HG03039 (cell line): ENCODE measurements around the gene PCGF5.
"Not testable (repeated sequence)": the region's sequence is repeated elsewhere in the genome, so short reads cannot be mapped to it uniquely, and the experiment has no call there.

Source experiments
- ATAC-seq: cut with Tn5 transposase; IDR thresholded peaks from one replicate; pipeline ENCODE4 v1.9.1; 2021; ENCODE audit warnings: mild to moderate bottlenecking, moderate library complexity; ENCODE audit not compliant: unreplicated experiment

The PCGF5 gene

DNA sequence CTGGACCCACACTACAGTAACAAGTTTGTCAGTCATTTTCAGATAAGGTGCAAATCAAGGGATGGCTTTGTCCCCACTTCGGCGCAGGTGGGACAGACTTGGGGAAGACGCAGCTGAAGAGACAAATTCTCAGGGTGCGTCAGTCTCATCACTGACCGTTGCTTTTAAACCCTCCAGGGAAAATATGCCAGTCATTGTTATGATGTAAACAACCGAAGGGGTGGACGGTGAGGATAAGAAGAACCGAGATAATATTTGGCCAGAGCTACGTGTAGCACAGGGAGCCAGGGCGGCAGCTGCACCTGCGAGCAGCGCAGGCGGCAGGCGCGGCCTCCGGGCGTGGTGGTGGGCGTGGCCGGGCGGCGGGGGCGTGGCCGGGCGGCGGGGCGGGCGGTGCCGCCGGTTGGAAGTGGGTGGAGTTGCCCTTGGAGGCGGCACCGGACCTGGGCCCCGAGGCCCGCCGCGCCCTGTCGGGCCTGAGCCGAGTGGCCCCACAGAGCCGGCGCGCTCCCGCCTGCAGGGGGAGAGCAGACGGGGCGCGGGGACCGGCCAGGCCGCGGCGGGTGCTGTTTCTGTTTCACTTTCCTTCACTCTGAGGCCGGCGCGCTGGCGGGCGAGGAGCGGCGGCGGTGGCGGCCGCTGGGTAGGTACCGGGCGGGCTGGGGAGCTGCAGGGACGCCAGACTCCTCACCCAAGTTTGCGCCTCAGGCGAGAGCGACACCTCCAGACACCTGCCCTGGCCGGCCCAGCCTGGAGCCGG, at the start of gene PCGF5:
PCGF5 (plus strand) TSS at position 470 of the 760 bp plus-strand sequence. CDS start 2,209 bp downstream, outside the sequence.
- ATAC-seq = peak; percentile 98

DNA sequence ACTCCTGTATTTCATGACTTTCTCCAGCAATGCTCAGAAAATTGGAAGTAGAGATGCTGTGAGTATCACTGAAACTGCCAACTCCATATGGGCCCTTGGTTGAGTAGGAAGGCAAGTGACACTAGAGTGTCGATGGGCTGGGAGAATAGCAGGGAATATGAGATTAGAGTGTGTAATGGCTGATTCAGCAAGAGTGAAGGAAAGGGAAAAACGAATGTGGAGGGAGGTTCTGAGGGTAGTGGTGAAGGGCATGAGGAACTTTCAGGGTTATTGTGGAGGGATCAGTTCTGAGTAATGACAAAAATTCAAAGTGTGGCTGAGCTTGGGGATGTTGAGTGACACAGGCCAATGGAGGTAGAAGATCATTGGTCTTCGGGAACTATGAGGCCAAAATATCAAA, 49.0 kb upstream of the PCGF5 start:
- ATAC-seq = no peak

DNA sequence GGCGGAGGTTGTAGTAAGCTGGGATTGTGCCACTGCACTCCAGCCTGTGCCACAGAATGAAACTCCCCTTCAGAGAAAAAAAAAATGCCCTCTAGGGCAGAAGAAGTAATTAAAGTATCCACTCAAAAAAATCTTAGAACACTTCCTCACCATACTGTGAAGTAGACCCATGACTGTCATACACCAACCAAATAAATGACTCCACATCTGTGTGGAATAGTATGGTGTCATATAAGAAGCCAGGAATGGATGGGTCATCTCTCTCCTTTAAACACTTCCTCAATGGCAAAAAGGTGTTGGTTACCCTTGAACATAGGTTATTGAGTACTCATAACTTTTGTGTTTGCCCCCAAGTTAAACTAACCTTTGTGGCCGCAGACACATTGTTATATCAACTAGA, 48.1 kb upstream of the PCGF5 start:
- no peak for ATAC-seq

DNA sequence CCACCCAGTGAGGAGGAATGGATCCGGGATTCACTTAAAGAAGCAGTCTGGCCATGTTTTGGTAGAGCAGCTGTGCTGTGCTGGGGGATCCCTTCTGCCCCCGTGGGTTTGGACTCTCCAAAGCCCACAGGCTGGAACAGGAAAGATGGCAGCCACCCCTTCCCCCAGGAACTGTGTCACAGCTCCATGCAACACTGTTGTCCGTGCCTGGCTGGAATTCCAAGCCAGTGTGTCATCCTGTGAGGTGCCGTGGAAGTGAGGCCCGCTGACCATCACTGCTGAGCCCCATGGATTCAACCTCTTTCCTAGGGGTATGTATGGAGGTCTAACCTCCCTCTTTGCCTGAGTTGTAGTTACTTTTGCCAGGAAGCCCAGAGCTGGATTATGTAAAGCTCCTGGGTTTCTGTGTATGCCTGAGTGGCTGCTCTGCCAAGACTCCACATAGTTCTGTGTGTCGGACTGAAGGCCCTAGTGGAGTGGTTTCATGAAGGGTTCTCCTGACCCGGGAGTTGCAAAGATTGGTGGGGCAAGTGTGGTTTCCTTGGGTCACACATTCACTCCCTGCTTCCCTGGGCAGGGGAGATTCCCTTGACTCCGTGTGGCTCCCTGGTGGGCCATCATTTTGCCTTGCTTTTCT, 35.1 kb upstream of the PCGF5 start:
- no peak for ATAC-seq

DNA sequence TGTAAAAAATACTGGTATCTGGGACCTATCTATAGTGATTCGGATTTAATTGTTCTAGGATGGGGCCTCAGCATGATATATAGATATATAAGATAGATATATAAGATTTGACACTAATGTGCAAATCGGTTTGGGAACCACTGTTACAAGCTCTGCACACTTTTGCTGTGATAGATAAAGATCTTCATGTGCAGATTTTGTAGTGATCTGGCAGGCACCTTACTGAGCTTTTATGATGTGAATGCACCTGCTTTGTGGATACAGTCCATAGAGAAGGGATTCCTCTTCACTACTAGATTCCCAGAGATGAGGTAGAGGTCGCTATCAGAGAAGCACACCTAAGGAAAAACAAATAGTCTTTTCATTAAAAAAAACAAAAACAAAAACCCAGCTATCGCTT, 33.3 kb upstream of the PCGF5 start:
- no peak for ATAC-seq

DNA sequence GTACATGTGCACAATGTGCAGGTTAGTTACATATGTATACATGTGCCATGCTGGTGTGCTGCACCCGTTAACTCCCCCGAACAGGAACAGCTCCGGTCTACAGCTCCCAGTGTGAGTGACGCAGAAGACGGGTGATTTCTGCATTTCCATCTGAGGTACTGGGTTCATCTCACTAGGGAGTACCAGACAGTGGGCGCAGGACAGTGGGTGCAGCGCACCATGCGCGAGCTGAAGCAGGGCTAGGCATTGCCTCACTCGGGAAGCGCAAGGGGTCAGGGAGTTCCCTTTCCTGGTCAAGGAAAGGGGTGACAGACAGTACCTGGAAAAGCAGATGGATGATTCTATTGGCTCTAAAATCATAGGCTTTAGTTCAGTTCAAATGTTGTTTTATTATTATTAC, 32.5 kb upstream of the PCGF5 start:
- ATAC-seq = not testable (repeated sequence)

DNA sequence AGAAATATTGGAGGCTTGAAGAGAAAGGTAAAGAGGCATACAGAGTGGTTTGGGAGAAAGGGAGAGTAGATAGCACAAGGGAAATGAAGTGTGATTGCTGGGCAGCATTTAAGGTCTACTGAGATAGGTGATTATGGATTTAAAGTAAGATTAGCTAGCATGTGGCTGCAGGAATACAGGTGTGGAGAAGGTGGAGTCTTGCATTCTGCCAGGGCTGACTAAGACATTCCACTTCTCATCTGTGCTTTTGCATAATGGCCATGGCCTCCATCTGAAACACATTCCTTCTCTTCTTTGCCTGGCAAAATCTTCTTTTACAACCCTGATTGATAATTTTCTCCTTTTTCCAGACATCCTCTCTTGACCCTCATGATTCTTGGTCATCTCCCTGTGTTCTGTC, 31.6 kb upstream of the PCGF5 start:
- ATAC-seq = no peak

DNA sequence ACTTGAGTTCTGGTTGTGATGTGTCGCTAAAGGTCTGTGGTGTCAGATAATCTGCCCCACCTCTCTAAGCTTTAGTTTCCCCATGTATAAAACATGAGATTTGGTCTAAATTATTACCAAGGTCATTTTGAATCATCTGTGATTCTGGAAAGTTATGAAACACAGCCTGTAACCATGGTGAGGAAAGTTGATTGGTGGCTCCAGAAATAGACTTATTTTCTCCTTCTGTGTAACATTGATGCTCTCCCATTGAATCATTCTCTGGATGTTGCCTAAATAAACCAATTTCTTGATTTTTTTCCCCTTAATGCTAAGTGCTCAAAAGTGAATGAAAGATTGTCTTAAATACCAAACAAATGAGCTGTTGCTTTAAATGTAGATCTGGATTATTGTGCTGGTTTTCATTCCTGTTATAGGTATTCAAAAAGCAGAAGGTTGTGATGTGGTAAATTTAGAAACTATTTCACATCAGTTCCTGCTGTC, 30.0 kb upstream of the PCGF5 start:
- no peak for ATAC-seq

DNA sequence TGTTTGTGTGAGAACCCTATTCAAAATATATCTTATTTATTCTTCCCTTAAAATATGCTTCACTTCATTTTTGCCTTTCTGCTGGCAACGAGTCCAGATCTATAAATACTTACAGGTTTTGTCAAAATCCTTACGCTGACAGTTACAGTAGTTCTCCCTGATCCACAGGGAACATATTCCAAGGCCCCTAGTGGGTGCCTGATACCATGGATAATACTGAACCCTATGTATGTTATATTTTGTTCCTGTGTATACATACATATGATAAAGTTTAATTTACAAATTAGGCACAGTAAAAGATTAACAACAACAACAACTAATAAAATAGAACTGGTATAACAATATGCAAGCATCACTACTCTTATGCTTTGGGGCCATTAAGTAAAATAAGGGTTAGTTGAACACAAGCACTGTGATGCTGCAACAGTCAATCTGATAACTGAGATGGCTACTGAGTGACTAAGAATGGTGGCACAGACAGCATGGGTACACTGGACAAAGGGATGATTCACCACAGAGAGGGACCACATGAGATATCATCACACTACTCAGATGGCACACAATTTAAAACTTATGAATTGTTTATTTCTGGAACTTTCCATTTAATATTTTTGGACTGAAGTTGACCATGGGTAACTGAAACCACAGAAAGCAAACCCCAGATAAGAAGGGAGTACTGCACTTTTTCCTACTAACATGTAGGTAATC, 29.4 kb upstream of the PCGF5 start:
- ATAC-seq = peak; percentile 72

DNA sequence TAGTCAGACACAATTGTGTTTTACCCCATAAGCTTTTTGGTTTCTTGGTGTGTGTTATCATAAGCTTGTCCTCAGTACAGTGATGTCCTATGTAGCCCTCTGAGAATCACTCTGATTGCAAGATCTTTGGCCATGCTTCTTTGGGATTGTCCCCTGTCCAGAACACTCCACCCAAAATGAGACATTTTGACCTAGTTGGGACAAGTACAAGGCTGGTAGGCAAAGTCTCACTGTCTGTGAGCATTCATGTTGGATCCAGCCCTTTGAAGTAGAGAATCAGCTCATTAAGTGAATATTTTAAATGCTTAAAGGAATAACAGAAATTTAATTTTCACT, 28.9 kb upstream of the PCGF5 start:
- no peak for ATAC-seq

DNA sequence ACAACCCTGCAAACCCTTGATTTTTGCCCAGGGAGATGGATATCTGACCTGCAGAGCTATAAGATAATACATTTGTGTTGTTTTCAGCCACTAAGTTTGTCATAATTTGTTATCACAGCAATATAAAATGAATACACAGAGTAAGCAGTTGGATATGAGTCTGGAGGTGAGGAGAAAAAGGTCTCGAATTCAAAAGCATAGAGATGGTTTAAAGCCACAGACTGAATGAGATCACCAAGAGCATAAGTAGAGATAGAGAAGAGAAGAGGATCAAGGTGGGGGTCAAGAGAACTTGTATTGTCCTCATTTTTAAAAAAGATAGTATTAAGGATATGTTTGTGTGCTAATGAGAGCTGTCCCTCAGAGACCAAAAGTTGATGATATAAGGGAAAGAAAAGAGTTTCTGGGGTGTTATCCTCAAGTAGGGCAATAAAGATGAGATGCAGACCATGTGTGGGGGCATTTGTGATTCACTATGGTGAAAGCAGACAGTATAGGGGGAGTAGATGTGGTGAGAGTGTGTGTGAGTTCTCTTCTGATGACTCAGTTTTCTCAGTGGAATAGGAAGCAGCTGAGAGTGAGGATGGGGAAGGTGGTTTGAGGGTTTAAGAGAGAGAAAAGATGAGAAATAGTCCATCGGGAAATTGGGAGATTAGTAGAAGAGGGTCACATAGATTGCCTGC, 25.8 kb upstream of the PCGF5 start:
- no peak for ATAC-seq

DNA sequence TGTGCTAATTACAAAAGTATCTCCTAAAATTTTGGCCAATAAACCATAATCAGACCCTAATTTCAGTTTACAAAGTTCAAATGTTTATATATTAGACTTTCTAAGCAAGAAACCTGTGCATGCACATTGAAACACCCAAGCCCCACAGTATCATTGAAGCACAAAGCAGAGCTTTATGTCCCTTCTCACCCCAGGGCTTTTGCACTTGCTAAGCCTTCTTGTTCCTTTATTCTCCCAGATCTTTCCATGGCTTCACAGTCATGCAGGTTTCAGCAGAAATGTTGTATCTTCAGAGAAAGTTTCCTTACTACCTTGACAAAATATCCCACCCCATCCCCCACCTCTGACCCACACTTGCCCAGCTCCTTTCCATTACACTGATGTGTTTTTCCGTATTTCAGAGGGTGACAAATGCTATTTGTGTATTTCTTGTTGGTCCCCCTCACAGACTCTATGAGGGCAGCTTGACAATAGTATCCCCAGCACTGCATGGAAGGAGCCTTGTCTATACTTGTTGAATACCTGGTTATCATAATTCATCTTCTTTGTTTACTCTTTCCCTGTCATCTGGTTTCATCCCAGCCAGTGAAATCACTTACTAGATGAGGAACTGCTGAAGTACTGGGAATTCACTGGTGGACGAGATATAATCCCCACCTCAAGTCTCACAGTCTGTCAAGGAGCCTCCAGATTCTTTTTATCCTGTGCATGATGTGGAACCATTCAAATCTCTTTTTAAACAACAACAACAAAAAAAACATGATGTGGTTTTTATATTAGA, 24.0 kb upstream of the PCGF5 start:
- ATAC-seq = no peak

DNA sequence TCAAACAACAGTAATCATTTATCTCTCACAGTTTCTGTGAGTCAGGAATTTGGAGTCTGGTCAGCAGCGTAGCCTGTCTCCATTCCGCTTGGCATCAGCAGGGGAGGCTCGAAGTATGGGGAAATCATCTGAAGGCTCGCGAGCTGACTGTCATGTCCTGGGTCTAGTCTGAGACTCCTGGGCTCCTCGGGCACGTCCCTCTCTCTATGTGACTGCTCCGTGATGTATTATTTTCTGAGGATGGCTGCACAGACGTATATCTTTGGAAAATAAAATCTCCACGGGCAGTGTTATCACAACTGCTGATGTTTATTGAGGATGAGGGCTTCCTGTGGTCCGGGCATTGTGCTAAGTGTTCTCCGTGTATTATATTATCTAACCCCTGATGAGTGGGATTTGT, 23.3 kb upstream of the PCGF5 start:
- ATAC-seq = no peak

DNA sequence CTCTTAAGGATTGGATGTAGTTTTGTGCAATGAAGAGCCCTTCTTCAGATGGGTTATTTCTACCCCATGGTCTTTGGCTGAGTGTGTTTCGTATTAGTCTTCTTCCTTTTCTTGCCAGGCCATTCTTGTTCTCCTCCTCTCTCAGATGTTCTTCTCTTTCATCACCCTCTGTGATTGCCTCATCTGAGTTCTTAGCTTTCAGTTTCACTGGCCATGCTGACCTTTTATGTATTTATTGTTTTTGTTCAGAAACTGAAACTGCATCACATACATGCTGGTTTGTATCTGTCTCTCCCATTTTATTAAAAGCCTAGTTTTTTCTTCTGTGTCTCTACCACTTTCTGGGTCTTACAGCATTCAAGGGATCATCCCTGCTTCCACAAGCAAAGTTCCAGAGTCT, 21.7 kb upstream of the PCGF5 start:
- ATAC-seq = peak; percentile 58

DNA sequence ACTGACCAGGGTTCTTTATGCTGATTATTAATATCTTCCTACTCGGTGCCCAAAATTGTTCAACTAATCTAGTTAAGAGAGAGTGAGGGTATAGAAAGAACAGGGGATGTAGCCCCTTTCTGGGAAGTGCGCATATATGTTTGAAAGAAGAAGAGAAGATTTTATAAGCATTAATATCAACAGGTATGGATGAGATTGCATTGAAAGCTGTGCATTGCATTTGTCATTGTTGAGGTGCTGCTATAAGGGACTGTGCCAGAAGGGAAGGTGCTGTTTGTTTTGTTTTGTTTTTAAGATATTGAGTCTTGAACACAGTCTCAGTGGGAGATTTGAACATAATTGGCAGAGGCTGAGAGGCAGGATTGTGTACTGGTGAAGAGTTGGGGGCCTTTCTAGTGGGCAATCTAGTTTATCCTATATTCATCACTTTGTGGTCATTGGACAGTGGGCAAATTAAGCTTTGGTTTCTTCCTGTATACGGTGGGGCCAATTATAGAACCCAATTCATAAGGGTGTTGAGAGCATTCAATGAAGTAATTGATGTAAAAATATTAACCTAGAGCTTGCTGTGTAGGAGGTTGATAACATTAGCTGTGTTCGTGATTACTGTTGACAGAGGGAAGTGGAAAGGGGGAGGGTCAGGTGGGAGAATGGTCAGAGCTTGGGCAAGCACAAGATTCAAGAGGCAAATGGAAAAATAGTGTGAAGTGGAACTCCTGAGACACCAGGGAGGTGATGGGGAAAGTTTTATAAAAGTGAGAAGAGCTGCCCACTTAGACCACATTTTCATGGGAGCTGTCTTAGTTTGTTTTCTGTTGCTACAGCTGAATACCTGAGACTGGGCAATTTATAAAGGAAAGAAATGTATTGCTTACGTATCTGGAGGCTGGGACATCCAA, 19.9 kb upstream of the PCGF5 start:
- ATAC-seq = no peak

DNA sequence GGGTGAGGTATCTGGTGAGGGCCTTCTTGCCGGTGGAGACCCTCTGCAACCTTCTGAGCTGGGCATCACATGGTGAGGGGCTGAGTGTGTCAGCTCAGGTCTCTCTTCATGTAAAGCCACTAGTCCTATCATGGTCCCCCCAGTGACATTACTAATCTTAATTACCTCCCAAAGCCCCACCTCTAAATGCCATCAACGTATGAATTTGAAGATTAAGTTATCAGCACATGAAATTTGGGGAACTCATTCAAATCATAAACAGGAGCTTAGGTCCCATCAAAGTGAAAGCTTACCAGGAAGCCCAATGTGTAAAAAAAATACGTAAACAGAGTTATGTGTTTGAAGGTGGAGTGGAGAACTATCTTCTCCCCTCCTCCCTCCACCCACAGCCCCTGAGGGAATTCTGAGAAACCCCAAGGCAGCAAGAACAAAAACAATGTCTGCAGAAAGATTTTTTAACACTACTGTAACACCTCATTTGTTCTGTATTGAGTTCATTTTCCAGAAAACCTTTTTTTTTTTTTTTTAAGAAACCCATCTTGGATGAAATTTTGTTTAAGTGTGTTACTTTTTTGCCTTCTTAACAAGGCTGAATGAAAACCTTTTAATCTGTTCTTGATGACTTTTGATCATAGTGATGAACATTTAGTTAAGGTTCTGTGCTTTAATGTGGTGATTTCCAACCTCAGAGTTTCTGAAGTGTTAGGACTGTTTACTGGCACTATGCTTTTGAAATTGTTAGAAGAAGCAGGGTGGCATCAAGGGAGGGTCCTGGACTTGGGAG, 19.1 kb upstream of the PCGF5 start:
- no peak for ATAC-seq

DNA sequence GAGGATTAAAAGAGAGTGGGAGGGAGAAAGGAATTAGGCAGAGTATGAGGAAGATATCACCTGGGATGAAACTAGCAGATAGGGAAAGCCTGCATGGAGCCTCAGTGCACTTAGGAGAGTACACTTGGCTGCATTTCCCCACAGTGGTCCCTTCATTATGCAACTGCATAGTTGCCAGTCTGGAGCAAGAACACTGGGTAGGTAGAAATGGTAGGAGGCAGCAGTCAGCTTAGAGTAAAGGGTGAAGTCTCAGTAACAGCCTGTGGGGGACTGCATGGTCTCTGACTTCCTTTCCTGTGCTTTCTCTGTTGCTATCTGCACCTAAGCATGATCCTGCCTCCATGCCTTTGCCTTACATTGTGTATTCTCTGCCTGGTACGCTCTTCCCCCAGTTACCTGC, 14.0 kb upstream of the PCGF5 start:
- ATAC-seq = no peak

DNA sequence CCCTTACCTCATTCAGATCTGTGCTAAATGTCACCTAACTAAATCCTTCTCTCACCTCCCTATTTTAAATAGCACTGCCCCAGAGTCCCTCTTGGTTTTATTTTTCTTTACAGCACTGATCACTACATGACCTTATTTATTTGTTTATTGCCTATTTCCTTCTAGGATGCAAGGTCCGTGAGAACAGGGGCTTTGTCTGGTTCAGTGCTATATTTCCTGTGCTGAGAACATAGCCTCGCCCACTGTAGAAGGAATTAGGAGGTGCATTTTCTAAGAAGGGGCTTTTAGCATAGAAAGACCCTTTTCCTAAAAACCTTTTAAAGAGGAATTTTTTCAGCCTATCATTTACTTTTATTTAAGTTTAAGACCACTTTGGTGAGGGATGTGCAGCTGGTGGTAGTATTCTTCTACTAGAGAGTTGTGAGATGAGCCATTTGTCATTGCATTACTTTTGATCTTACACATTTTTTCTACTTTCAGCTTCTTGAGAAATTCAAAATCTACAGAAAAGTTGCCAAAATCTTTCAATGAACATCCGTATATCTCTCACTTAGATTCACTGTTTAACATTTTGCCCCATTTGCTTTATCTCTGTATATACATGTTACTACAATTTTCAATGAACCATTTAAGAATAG, 13.5 kb upstream of the PCGF5 start:
- ATAC-seq = no peak
